Uterus (tissue), 4 donors: ENCODE results near the gene TMEM59. TPM values are rescaled to one million over a fixed set of nuclear protein-coding genes. Genes with fewer than 3 reads are reported as not detected.
"Not testable (repeated sequence)": the region's sequence is repeated elsewhere in the genome, so short reads cannot be mapped to it uniquely, and the experiment has no call there.

ENCODE experiments used
- DNase-seq, 2 donors: peaks; one replicate each; pipeline ENCODE4 v3.0.0-alpha.2; 2019 to 2020
- H3K27ac ChIP-seq, 2 donors: fragments of 200-600 bp; sonication (generic); 1 replicate in 1 of 2; 2 replicates in 1 of 2; pipeline ENCODE4 v1.5.1; 2016 to 2018
- H3K27me3 ChIP-seq, 2 donors: fragments of 200-600 bp; sonication (generic); one replicate each; pipeline ENCODE4 v1.5.1; 2018 to 2019; ENCODE audit warnings: control low read depth in 1 of 2
- H3K36me3 ChIP-seq, 2 donors: fragments of 200-600 bp; sonication (generic); one replicate each; pipeline ENCODE4 v1.5.1; 2019; ENCODE audit warnings: control low read depth in 1 of 2
- H3K4me1 ChIP-seq, 2 donors: fragments of 200-600 bp; sonication (generic); one replicate each; pipeline ENCODE4 v1.5.1; 2018 to 2019; ENCODE audit warnings: control low read depth in 1 of 2
- H3K4me3 ChIP-seq, 2 donors: fragments of 200-600 bp; sonication (generic); 1 replicate in 1 of 2; 2 replicates in 1 of 2; pipeline ENCODE4 v1.5.1; 2018 to 2019; ENCODE audit warnings: mild to moderate bottlenecking in 1 of 2
- H3K9me3 ChIP-seq, 2 donors: fragments of 200-600 bp; sonication (generic); one replicate each; pipeline ENCODE4 v1.5.1; 2019; ENCODE audit warnings: control low read depth in 1 of 2
- POLR2A ChIP-seq, 2 donors: fragments of 450-650 bp; IDR thresholded peaks; one replicate each; pipeline ENCODE4 v1.6.1; 2016; ENCODE audit warnings: antibody characterized with exemption in 2 of 2, mild to moderate bottlenecking in 1 of 2, moderate library complexity in 1 of 2
- intact Hi-C: fragments of 100-400 bp; cut with DNase I; formaldehyde crosslinking; loops from one replicate; pipeline ENCODE4 v1.15.1; 2023; ENCODE audit warnings: low total_unique reads
- total RNA-seq, 4 donors: library from RNA; depleted of rRNA in 3 of 4; stranded (reverse); fragments of >200 nt in 3 of 4; gene quantifications; one replicate each; pipeline versions ENCODE4 v1.1.0 to v1.2.4, GENCODE V29; 2014 to 2023
- TF ChIP-seq, protein P1 (sequence below), 4 experiments: fragments of 200-600 bp in 2 of 4; fragments of 450-650 bp in 2 of 4; sonication (generic) in 2 of 4; IDR thresholded peaks; one replicate each; pipeline ENCODE4 v1.5.1; 2016 to 2019; ENCODE audit warnings: antibody characterized with exemption in 4 of 4, mild to moderate bottlenecking in 2 of 4, moderate library complexity in 1 of 4
- donor health status: DM: yes; HTN: yes; CAD: no.

TMEM59 gene
- total RNA-seq, 4 donors from 2014 or later = 82.2 to 327 (median 301) TPM

DNA sequence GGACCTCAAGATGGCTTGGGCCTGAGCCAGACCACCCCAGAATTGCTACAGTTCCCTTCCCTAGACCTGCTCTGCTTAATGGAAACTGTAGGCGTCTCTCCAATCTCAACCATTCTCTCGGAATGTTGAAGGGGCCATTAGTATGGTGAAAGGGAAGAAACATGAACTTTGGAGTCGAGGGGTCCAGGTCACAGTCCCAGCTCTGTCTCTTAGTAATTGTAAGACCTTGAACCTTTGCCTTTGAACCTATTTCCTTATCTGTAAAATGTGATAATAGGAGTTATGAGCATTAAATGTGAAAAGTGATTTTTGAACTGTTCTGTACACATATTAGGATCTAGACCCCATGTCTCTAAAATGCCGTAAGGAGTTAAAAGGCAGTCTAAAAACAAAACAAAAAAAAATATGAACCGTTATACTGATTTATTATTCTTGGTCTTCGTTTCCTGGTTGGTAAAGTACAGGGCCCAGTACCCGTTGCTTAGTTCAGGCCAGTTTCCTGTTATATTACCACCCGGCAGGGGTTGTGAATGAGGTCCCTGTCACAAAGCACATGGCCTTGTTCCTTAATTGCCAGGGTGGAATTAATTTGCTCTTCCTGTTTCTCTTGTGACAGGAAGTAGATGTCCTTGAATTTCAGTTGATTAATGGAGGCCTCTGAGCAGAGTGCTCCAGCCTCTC lies 42.7 kb upstream of the TMEM59 start:
- intact Hi-C loops = no loop called here
- TF ChIP-seq, protein P1, sequence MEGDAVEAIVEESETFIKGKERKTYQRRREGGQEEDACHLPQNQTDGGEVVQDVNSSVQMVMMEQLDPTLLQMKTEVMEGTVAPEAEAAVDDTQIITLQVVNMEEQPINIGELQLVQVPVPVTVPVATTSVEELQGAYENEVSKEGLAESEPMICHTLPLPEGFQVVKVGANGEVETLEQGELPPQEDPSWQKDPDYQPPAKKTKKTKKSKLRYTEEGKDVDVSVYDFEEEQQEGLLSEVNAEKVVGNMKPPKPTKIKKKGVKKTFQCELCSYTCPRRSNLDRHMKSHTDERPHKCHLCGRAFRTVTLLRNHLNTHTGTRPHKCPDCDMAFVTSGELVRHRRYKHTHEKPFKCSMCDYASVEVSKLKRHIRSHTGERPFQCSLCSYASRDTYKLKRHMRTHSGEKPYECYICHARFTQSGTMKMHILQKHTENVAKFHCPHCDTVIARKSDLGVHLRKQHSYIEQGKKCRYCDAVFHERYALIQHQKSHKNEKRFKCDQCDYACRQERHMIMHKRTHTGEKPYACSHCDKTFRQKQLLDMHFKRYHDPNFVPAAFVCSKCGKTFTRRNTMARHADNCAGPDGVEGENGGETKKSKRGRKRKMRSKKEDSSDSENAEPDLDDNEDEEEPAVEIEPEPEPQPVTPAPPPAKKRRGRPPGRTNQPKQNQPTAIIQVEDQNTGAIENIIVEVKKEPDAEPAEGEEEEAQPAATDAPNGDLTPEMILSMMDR (IDR thresholded peaks at IDR 0.05) = no peak
- no peak for TF ChIP-seq POLR2A (IDR thresholded peaks at IDR 0.05)
- no peaks in the 10 kb centered on the region for H3K9me3 ChIP-seq
- no peaks in the 10 kb centered on the region for H3K4me1 ChIP-seq
- H3K27me3 ChIP-seq = no peaks in the 10 kb centered on the region
- no peak overlapping the region for H3K4me3 ChIP-seq
- no peaks in the 10 kb centered on the region for H3K36me3 ChIP-seq
- peak overlapping the region; percentile 38 to 41 for H3K27ac ChIP-seq
- DNase-seq = peak in 1 of 2 donors; percentile 39

DNA sequence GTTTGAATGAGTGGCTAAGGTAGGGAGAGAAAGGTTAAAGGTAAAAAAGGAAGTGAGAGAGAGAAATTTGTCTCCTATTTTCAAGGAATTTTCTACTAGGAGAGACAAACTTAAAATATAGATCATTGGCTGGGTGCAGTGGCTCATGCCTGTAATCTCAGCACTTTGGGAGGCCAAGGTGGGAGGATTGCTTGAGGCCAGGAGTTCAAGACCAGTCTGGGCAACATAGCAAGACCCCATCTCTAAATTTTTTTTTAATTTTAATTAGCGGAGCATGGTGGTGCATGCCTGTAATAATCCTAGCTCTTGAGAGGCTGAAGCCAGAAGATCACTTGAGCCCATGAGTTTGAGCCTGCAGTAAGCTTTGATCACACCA lies 41.7 kb upstream of the TMEM59 start:
- H3K27me3 ChIP-seq, H3K36me3 ChIP-seq, intact Hi-C loops, H3K4me3 ChIP-seq, H3K27ac ChIP-seq, H3K4me1 ChIP-seq, DNase-seq, H3K9me3 ChIP-seq: not testable (repeated sequence)

DNA sequence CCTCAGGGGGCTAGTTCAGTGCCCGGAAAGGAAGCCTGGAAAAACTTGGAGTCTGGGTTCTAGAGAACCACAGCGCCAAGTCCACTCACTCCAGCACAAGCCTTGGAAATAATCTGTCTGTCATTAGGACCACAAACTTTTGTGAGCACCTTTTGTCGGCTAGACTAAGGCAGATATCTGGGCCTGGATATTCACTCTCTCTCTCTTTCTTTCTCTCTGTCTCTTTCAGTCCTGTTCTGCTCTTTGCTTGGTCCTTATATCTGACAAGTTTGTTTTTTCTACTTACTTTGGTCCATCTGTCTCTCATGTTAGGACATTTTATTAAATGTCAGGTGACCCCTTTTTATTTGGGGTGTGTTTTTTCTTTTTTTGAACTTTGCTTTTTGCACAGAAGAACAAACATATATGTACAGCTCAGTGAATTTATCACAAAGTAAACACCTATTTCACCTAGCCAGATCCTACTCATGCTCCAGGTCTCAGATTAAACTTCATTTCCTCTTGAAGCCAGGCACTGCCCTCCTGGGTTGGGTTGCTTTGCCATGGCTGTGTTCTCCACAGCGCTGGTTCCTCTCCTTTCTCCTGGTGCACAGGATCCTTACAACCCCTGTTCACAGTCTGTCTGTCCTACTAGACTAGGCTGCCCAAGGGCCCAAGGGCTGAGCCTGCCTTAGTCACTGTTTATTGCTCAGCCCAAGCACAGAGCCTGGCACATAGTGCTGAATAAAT lies 41.2 kb upstream of the TMEM59 start:
- Histone ChIP-seq H3K4me3 (no peak overlapping the region), H3K4me1 (no peaks in the 10 kb centered on the region), H3K36me3 (no peaks in the 10 kb centered on the region), H3K27ac (no peak overlapping the region), H3K9me3 (no peaks in the 10 kb centered on the region), H3K27me3 (no peaks in the 10 kb centered on the region)
- TF ChIP-seq, protein P1 (IDR thresholded peaks at IDR 0.05) = no peak
- TF ChIP-seq POLR2A (IDR thresholded peaks at IDR 0.05) = no peak
- DNase-seq = no peak
- intact Hi-C loops = no loop called here

DNA sequence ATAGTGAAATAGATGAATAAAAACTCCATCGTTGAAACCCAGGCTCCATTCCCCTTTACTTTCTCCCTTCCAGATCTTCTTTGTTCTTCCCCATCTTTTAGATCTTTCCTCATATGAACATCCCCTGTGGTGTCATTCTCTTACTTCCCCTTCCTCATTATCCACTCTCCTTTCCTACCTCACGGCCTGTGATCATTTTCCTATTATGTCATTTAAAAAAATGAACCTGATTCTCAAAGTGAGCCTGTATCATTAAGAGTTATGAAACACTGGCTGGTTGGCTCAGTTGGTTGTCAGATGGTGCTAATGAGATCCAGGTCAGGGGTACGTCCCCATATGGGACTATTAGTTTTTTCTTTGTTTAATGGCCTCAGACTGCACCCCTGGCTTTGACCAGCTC lies 38.7 kb upstream of the TMEM59 start:
- DNase-seq = no peak
- Histone ChIP-seq H3K4me1 (no peaks in the 10 kb centered on the region), H3K27me3 (no peaks in the 10 kb centered on the region), H3K4me3 (no peak overlapping the region), H3K27ac (no peak overlapping the region), H3K36me3 (no peaks in the 10 kb centered on the region), H3K9me3 (no peaks in the 10 kb centered on the region)
- intact Hi-C loops = no loop called here
- TF ChIP-seq, protein P1 (IDR thresholded peaks at IDR 0.05) = no peak
- TF ChIP-seq POLR2A (IDR thresholded peaks at IDR 0.05) = no peak

DNA sequence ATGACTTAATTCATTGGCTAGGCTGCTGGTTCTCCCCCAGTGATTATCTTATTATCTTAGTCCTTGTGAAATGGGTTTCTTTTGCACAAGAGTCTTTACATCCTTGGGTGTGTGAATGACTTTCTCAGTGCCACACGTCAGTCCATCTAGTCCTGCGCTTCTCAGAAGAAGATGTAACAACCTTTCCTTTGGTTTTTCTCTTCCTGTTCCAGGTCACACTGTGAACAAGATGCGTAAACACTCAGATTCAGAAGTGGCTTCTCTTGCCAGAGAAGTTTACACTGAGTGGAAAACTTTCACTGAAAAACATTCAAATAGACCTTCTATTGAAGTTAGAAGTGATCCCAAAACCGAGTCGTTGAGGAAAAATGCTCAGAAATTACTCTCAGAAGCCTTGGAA lies 35.4 kb upstream of the TMEM59 start:
- no peak for DNase-seq
- Histone ChIP-seq H3K4me1 (no peaks in the 10 kb centered on the region), H3K9me3 (no peaks in the 10 kb centered on the region), H3K36me3 (no peaks in the 10 kb centered on the region), H3K27me3 (no peaks in the 10 kb centered on the region), H3K27ac (no peak overlapping the region), H3K4me3 (no peak overlapping the region)
- intact Hi-C loops = no loop called here
- TF ChIP-seq, protein P1 (IDR thresholded peaks at IDR 0.05) = no peak
- no peak for TF ChIP-seq POLR2A (IDR thresholded peaks at IDR 0.05)
